Measurements from ENCODE around the gene ADAMTS15.

ADAMTS15 gene

DNA sequence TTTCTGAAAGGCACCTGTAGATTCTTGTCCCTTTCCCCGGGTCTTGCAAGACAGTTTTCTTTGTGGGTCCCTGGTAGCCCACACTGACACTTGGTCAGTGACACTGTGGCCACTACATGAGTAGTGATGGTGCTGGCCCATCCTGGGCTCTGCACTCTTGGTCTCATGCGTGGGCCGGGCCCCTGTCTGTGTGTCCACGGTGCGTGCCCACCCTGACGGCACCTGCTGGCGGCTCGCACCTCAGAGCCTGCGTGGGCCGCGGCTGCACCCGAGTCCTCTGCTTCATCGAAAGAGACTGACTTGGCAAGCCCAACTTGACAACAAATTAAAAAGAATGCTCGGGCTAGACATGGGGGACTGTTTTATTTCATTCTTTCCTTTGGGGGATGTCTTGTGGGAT is 37.5 kb downstream of the ADAMTS15 start:
- no peak for DNase-seq

DNA sequence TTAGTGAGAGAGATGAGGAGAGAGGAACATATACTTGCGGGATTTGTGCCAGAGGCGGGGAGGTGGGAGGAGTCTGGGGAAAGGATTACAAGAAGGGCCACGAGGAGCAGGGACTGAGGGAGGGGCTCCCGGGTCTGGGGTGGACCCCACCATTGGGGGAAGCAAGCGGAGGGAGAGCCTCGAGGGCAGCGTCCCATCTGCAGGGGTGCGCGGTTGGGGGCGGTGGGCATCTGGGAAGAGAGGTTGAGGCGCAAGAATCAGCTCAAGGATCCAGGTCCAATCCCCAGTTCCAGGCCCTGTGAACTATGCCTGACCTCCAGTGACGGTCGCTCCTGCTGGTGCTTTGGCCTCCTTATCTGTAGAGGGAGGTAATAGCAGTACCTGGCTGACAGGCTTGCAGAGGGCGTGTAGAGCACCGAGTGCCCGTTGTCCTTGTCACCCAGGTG is 38.0 kb downstream of the ADAMTS15 start:
- DNase-seq: no peak

DNA sequence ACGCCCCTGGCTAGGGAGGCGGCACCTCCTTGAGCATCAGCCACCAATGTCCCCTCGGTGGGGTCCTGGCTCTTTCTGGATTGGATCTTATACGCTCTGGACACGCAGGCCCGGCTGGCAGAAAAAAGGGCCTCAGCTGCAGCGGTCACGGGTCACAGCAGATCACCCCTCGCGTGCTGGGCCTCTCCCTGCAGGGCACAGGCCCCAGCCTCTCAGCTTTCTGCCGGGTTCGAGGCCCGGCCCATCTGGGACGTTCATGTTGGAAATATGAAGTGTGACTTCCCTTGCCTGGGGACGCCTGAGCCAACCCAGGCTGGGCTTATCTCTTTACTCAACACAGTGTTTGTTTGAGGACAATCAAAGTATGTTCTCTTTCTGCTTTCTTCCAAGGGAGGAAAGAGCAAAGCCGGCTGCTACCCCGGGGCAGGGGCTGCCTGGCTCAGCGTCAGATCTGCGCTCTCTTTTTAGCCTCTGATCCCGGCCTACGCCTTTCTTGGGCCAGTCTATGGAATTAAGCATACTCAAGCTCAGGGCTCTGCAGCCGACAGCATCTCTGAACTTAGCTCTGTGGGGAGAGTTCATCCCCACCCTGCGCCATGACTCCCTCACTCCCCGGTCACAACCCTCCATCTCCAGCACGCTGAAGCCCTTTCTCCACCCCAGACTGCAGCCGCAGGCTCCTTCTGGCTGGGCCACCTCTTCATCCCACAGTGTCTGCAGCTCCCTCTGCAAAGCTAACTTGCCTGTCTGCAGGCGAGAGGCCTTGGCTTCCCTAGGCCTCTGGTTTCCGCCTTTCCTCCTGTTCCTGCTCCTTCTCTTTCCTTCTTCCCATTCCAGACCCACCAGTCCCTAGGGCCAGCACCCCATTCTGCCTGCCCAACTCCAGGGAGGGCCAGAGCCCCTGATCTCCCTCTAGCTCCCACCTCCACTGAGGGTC is 38.8 kb downstream of the ADAMTS15 start:
- DNase-seq: no peak

DNA sequence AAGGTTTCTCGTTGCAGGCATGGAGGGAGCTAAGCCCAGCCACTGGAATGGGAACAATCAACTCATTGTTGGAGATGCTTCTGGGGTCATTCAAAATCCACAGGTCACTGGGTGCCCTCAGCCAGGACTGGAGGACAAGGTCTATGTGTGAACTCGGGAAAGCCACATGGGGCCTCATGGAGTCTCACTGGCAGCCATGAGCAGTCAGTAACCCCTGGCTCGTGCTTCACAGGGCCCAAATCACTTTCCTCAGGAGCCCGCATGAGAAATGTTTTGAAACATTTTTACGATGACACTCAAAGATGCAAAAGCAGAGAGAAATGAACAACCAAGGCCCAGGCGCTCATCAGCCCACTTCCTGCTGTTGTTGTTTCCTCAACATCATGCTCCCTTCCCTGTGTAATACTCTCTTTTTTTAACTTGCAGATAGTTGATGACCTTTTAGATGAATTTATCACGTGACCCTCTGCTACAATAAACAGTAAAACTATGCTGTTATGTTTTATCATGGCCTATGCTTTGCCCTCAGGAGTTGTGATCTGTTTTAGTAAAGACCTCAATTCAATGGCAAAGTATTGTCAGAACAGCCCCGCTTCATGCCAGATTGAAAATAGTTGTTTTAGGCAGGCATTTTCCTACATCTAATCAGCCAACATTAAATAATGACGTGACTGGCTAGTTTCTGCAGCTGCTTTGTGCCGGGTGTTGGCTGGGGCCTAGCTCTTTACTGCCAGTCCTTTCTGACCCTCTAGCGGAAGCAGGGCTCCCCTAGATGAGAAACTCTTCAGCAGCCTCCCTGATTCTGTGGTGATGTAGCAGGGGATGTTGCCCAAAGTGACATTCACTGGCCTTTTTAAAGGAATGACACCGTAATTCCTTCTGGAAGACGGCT is 39.7 kb downstream of the ADAMTS15 start:
- DNase-seq: no peak

DNA sequence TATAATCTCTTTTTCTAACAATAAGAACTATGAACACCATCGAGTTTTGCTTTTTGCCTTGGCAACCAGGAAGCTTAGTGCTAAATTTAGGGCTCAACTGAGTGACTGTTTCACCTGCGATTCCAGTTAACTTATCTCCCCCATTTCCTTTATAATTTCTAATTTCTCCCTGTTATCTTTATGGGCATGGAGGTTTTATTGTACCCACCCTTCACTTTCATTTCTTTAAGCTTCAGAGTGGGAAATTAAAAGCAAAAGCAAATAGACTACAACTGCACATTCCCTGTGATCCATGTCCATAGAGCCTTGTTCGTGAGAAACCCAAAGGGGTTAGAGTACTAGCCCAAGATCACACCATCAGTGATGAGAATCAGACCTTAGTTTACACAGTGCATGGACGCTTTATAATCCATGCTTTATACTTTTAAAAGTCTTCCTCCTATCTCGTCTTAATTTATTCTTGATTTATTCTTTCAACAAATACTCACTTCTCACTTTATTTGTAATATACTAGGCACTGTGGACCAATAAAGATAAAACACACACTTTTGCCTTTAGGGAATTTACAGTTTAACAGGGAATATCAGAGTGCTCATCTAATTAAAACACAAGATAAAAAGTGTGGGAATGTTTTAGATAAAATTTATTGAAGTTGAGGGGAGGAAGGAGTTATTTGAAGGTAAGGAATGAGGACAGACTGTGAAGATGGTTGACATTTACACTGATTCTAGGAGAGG is 40.6 kb downstream of the ADAMTS15 start:
- no peak for DNase-seq

DNA sequence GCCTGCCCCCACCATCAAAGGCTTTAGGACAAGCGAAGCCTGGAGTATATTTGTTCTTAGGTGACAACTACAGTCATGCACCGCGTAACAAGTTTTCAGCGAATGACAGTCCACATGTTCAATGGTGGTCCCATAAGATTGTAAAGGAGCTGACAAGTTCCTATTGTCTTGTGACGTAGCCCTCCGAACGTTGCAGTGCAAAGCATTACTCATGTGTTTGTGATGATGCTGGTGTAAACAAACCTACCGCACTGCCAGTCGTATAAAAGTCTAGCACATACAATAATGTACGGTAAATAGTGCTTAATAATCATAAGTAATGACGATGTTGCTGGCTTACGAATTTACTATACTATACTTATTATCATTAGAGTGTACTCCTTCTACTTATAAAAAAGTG is 41.3 kb downstream of the ADAMTS15 start:
- no peak for DNase-seq

DNA sequence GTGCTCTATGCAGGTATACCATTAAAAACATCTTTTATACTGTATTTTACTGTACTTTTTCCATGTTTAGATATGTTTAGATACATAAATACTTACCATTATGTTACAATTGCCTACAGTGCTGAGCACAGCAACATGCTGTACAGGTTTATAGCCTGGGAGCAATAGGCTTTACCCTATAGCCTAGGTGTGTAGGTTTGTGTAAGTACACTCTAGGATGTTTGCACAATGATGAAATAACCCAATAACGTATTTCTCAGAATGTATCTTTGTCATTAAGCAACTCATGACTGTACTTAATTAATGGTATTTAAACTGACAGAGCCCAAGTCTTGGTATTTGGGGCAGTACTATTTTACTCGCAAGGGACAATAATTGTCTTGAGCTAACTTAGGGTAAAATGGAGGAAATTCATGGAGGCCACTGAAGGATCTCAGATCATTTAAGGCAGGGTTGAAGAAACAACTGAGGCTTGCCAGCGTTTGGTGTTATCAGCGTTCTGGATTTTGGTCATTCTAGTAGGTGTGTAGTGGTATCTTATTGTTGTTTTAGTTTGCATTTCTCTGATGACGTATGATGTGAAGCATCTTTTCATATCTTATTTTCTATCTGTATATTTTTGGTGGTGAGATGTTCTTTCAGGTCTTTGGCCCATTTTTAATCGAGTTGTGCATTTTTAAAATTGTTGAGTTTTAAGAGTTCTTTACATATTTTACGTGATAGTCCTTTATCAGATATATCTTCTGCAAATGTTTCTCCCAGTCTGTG is 42.4 kb downstream of the ADAMTS15 start:
- DNase-seq: no peak

DNA sequence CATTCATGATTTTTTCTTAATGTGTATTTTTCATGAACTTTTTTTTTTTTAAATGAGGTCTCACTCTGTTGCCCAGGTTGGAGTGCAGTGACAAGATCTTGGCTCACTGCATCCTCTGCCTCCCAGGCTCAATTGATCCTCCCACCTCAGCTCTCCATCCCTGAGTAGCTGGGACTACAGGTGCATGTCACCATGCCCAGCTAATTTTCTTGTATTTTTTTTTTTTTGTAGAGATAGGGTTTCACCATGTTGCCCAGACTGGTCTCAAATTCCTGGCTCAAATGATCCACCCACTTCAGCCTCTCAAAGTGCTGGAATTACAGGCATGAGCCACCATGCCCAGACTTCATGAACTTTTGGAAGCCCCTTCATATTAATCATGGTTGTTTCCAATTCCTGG is 49.7 kb downstream of the ADAMTS15 start:
- DNase-seq: no peak

DNA sequence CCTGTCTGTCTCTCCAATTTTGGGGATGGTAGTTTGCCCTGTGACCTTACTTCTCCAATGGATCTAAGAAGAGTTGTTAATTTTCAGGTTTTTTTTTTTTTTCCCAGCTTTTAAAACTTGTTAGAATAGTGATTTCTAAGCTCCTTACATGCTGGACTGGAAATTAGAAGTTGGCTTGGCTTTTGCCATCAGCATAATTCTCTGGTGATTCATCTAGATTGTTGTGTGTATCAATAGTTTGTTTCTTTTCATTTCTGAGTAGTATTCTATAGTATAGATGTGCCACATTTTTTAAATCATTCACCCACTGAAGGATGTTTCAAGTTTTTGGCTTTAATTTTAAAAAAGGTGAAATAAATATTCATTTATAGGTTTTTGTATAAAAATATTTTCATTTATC is 51.4 kb downstream of the ADAMTS15 start:
- no peak for DNase-seq

DNA sequence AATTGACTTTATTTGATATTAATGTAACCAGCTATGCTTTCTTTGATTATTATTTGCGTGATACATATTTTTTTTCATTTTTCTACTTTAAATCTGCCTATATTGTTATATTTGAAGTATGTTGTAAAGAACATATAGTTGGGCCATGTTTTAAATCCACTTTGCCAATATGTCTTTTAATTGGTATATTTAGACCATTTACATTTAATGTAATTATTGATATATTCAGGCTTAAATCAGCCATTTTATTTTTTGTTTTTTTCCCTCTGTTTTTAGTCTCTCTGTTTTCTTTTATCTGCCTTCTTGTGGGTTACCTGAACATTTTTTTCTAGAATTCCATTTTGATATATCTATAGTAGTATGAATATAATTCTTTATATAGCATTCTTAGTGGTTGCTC is 55.9 kb downstream of the ADAMTS15 start:
- DNase-seq: no peak

DNA sequence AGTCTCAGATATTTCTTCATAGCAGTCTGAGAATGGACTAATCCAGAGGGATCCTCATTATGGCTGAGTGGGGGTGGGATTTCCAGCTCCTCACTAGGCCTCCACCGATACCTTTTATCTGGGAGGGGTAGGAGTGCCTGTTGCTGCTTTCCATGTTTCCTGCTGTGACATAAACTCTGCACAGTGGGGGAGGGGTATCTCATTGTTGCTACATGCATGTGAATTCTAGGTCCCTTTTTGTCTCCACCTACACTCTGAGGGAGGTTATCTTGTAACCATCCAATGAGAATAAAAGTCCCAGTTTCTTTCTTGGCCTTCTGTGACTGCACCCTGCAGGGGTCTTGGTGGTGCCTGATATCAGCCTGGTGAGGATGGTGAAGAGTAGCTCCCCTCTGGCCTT is 60.5 kb downstream of the ADAMTS15 start:
- DNase-seq: no peak

DNA sequence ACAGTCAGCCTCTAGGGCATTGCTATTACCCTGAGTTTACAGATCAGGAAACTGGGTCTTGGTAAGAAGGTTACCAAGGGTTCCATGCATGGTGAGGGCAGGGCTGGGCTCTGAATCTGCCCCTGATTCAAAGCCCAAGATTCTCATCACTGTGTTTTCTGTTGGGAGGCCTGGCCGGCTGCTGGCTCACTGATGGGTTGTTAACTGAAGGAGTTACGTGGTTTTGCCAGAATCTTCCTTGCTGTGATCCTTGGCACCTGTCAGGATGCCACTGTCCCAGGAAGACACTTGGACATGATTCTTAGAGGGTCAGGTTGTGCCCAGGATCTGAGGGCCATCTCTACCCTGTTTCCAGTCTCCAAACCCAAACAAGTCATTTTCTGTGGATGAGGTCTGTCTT is 61.5 kb downstream of the ADAMTS15 start:
- no peak for DNase-seq

DNA sequence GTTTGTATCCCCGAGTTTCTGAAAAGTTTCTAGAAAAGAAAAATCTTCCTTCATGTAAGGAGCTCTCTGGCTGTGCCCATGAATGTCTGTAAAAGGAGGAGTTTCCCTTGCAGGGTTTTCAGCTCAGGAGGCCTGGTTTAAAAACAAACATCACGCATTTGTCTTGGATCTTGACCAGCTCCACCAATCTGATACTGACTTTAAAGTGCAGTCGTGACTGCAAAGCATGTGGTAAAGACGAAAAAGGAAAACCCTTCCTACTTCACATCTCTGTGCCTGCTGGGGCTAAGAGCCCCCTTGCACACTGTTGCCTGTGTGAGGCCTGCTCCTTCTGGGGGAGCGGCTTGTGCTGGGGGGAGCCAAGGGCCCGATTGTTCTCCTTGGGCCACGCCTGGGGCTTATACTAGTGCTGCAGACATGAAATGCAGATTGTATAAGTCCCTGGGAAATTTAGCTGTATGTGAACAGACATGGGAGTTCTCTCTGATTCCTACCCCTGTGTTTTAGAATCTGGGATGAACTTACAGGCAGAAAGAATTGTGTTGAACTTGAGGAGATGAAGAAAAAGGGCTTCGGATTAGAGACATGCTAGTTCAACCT is 62.1 kb downstream of the ADAMTS15 start:
- no peak for DNase-seq

DNA sequence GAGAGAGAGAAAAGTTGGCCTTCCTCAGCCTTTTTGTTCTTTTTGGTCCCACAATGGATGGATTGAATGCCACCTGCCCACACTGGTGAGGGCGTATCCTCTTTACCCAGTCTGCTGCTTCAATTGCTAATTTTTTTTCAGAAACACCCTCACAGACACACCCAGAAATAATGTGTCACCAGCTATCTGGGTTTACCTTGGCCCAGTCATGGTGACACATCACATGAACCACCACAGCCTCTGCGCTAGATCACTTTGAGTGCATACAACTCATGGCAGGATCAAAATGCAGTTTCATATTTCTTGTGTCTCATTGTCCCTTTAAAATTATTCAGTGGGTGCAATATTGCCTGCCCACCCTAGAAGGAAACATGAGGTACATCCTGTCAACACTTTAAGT is 63.3 kb downstream of the ADAMTS15 start:
- no peak for DNase-seq

DNA sequence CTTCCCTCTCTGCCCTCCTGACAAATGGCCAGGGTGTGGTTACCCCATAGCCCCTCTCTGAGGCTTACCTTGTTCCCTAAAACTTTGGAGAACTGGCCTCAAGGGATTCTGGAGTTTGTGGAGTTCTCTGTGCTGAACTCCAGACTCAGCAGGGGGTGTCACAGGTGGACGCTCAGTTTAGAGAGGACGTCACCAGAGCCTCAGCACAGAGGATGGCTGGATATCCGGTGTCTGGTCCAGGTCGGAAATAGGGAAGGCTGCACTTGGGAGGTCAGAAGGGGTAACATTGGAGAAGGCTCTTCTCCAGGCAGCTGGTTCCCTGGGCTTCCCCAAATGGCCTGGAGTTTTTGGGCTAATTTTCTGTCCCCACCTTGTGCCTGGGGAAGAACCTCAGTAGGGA is 64.2 kb downstream of the ADAMTS15 start:
- DNase-seq: no peak

DNA sequence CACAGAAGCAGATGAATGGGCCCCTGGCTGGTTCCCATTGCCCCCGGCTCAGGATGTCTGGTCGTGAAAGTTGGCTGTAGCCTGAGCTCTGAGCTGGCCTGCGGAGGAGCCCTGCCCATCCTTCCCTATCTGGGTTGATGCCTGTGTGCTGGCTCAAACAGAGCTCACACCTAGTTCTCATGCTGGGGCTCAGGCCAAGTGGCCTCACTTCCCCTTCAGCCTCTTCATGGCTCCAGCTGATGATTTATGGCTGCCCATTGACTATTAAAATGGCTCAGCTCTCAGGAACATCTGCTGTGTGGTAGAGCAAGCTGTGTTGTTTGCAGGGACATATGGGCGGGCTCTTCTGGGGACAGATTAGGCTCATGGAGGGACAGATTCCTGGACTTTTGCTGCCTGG is 64.7 kb downstream of the ADAMTS15 start:
- DNase-seq: no peak

DNA sequence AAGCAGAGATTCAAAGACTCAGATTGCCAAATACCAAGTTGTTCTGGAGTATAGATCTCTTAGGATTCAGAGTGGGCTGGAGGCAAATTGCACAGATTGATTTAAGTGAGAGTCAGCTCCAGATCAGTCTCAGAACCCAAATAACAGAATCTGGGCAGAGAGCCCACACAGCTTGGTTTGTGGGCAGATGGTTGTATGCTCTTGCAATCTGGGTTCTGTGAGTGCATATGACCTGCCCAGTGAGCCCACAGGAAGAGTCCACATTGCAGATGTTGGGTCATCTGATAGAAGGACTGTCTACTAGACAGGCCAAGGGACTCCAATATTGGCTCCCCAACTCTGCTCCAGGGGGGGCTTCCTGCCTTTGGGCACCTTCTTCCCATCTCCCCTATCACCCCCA is 65.9 kb downstream of the ADAMTS15 start:
- DNase-seq: no peak

DNA sequence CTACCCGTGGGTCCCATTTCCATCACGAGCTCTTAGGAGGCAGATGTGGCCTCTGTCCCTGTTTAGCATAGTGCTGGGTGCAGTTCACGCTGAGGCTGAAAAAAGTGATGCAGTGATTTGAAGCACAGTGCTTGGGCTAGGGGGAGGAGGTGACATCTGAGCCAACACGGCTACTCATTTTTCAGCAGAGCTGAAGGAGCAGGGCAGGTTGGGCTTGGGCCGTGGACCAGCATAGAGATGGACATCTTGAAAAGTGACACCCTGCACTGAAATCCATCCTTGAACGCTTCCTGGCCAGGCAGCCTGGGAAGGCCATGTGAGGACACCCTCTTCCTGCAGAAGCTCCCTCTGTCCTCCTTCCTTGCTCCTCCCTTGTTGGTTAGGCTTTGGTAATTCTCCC is 66.4 kb downstream of the ADAMTS15 start:
- DNase-seq: no peak

DNA sequence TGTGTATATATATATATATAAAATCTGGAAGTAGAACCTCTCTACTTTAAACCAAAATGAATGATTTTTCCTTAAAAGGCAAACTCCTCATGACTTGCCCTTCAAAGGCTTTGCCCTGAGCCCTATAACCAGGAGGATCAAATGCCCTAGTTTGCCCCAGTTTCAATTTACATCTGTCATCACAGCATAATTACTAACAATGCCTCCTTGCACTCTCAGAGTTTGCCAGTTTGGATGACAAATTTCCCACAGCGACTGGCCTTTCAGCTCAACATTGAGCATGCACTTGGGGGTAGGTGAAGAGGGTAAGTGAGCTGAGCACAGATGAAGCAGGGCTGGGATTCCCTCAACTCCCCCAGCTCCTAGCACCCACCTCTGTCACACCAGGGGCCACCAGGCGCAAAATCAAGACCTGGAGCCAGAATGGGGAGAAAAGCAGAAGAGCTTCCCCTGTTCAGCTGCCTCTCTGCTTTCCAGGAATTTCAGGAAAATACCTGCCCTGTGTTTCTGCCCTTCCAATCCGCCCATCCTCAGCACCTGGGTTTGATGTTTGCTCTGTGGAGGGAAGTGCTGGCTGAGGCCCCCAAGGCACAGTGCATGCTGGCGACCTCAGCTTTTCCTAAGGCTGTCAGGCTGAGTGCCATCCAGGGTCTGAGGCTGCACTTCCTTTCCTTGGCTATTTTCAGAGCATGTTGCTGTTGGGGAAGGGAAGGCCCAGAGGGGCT is 67.5 kb downstream of the ADAMTS15 start:
- DNase-seq: no peak

DNA sequence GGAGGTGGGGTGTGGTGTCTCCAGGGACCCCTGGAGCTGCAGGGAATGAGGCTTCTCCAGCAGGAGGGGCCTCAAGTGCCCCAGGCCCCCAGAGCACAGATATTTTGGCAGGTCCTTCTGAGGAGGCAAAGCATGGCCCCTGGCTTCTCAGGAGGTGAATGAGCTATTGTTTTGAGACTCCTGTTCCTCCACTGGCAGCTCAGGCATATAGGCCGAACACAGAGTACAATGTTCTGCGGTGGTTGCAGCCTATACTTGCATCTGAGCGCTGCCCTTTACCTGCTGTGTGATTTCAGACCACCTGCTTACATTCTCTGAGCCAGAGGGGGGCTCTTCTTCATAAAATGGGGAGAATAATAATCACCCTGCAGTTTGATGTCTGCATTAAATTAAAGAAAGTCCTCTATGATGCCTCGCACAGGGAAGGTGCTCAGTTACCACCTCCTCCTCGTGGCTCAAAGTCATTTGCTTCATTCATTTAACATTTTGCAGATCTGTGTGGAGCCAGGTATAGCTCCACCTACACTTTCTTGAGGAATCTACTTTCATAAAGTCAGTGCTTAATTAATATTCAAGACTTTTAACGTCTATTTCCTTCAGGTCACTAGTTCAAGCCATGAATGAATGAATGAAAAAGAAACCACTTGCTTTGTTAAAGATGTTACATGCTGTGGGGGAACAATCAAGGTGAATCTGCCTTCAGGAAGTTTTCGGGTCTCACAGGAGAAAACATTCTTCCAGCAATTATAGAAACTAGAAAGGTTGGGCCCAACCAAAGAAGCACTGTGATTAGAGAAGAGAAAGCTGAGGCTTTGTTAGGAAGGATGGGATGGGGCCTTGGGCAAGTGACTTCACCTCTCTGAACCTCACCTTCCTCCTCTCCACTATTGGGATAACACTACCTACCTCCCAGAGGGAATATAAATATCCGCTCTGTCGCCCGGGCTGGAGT is 68.4 kb downstream of the ADAMTS15 start:
- no peak for DNase-seq
